HCT116 (cell line): Measurements from ENCODE around the gene A2M. TPM values are rescaled to one million over a fixed set of nuclear protein-coding genes. Genes with fewer than 3 reads are reported as not detected.

ENCODE experiments used
- ATAC-seq: fragments of 200-7000 bp; cut with Tn5 transposase; 2 replicates; pipeline ENCODE4 v1.9.1; 2020; ENCODE audit warnings: mild to moderate bottlenecking, moderate library complexity
- BruUV-seq: library from RNA; stranded (reverse); fragments of 400-500 nt; replicated peaks from 2 replicates; lab custom pipeline; 2021; lab: Mats Ljungman, UMichigan
- CTCF ChIA-PET: fragments of 300-600 bp; sonication (Branson Sonifier 250); formaldehyde crosslinking; loops from one replicate; lab custom pipeline; 2021; ENCODE audit warnings: antibody characterized with exemption; lab: Charles Lee
- POLR2A ChIA-PET: fragments of 300-600, 350-600 bp; sonication (Branson Sonifier 250); formaldehyde crosslinking; loops from one replicate; lab custom pipeline; 2021; ENCODE audit warnings: antibody characterized with exemption; lab: Charles Lee
- RAD21 ChIA-PET, 2 experiments: fragments of 300-600 bp; sonication (Branson Sonifier 250); formaldehyde crosslinking; loops; one replicate each; lab custom pipeline; 2023; ENCODE audit warnings: low total read pairs in 2 of 2; ENCODE audit not compliant: uncharacterized antibody in 2 of 2, unreplicated experiment in 2 of 2, low non-redundant PET in 1 of 2; lab: Charles Lee
- DNase-seq: peaks from one replicate; pipeline ENCODE4 v3.0.0-alpha.2; 2010; ENCODE audit warnings: low read depth, low spot score
- H2AFZ ChIP-seq: fragments of 200-600 bp; shearing (Covaris generic), sonication (generic); 2 replicates; pipeline ENCODE4 v1.6.1; 2017; ENCODE audit warnings: low read depth, mixed run types, mixed read lengths, antibody characterized with exemption, low read length; ENCODE audit not compliant: poor library complexity, severe bottlenecking
- H3K27ac ChIP-seq: 2 replicates; pipeline ENCODE4 v1.5.1; 2012; ENCODE audit warnings: low read depth, low read length
- H3K27me3 ChIP-seq: fragments of 200-600 bp; sonication (generic); 2 replicates; pipeline ENCODE4 v1.6.1; 2016; ENCODE audit warnings: mixed run types, low read length, mixed read lengths; ENCODE audit not compliant: insufficient read depth
- H3K36me3 ChIP-seq, 2 experiments: fragments of 200-500 bp in 1 of 2; fragments of 200-600 bp in 1 of 2; sonication (Bioruptor generic) in 1 of 2; sonication (generic) in 1 of 2; 2 replicates each; pipeline versions ENCODE4 v1.5.1 to v1.6.1; 2014 to 2016; ENCODE audit warnings: low read length in 2 of 2, inconsistent platforms in 1 of 2, mixed read lengths in 1 of 2, mixed run types in 1 of 2; ENCODE audit not compliant: insufficient read depth in 2 of 2, control insufficient read depth in 1 of 2
- H3K4me1 ChIP-seq, 2 experiments: fragments of 200-600 bp in 1 of 2; sonication (generic) in 1 of 2; 2 replicates each; pipeline versions ENCODE4 v1.5.1 to v1.6.1; 2012 to 2017; ENCODE audit warnings: low read length in 2 of 2, inconsistent platforms in 1 of 2, mild to moderate bottlenecking in 1 of 2, mixed read lengths in 1 of 2, mixed run types in 1 of 2, moderate library complexity in 1 of 2; ENCODE audit not compliant: insufficient read depth in 2 of 2, control insufficient read depth in 1 of 2
- H3K4me2 ChIP-seq: fragments of 200-600 bp; sonication (generic); 2 replicates; pipeline ENCODE4 v1.6.1; 2017; ENCODE audit warnings: mixed run types, low read length, mixed read lengths
- H3K4me3 ChIP-seq, 2 experiments: fragments of 200-600 bp in 1 of 2; sonication (generic) in 1 of 2; replicated peaks in 1 of 2; 2 replicates each; pipeline ENCODE4 v1.5.1; 2011 to 2016; ENCODE audit warnings: low read length in 2 of 2, control low read depth in 1 of 2, low read depth in 1 of 2, mild to moderate bottlenecking in 1 of 2, mixed read lengths in 1 of 2, mixed run types in 1 of 2
- H3K79me2 ChIP-seq: fragments of 200-600 bp; sonication (generic); 2 replicates; pipeline ENCODE4 v1.6.1; 2017; ENCODE audit warnings: mild to moderate bottlenecking, mixed run types, low read length, moderate library complexity, mixed read lengths; ENCODE audit not compliant: insufficient read depth
- H3K9ac ChIP-seq: fragments of 200-600 bp; sonication (generic); 2 replicates; pipeline ENCODE4 v1.6.1; 2016; ENCODE audit warnings: low read length, mixed read lengths
- H3K9me2 ChIP-seq: fragments of 200-600 bp; sonication (generic), shearing (Covaris generic); 2 replicates; pipeline ENCODE4 v1.6.1; 2017; ENCODE audit warnings: mixed run types, mild to moderate bottlenecking, moderate library complexity; ENCODE audit not compliant: insufficient read depth
- H3K9me3 ChIP-seq, 2 experiments: fragments of 200-500 bp in 1 of 2; fragments of 200-600 bp in 1 of 2; sonication (Bioruptor generic) in 1 of 2; sonication (generic) in 1 of 2; 2 replicates each; pipeline ENCODE4 v1.6.1; 2014 to 2017; ENCODE audit warnings: low read length in 2 of 2, mixed read lengths in 2 of 2, inconsistent platforms in 1 of 2, low read depth in 1 of 2, mild to moderate bottlenecking in 1 of 2, mixed run types in 1 of 2, moderate library complexity in 1 of 2; ENCODE audit not compliant: control insufficient read depth in 1 of 2, insufficient read depth in 1 of 2
- H4K20me1 ChIP-seq: fragments of 200-600 bp; sonication (generic), shearing (Covaris generic); 2 replicates; pipeline ENCODE4 v1.6.1; 2017; ENCODE audit warnings: mixed run types, mild to moderate bottlenecking, moderate library complexity; ENCODE audit not compliant: insufficient read depth
- FOSL1 ChIP-seq: IDR thresholded peaks from 2 replicates; pipeline ENCODE4 v1.6.1; 2012; ENCODE audit warnings: low read depth
- POLR2A ChIP-seq: IDR thresholded peaks from 2 replicates; pipeline ENCODE4 v1.7.0; 2011; ENCODE audit warnings: borderline replicate concordance; ENCODE audit not compliant: insufficient read depth, insufficient read length; ENCODE audit errors: extremely low read depth
- RAD21 ChIP-seq: IDR thresholded peaks from 2 replicates; pipeline ENCODE4 v1.6.1; 2012; ENCODE audit warnings: low read depth, mild to moderate bottlenecking
- YY1 ChIP-seq: IDR thresholded peaks from 2 replicates; pipeline ENCODE4 v1.6.1; 2011; ENCODE audit warnings: low read length, low read depth, moderate library complexity, mild to moderate bottlenecking; ENCODE audit not compliant: insufficient replicate concordance; ENCODE audit errors: extremely low read depth
- ZBTB33 ChIP-seq: IDR thresholded peaks from 2 replicates; pipeline ENCODE4 v1.6.1; 2011; ENCODE audit warnings: mild to moderate bottlenecking, low read length, moderate library complexity; ENCODE audit not compliant: insufficient replicate concordance; ENCODE audit errors: extremely low read depth
- intact Hi-C: fragments of 100-400 bp; cut with micrococcal nuclease; formaldehyde crosslinking; loops from 2 replicates; pipeline ENCODE4 v1.10.0; 2022
- total RNA-seq: library from RNA; stranded (reverse); gene quantifications from one replicate; pipeline ENCODE4 v1.2.1, GENCODE V29; 2021; ENCODE audit not compliant: unreplicated experiment
- TF ChIP-seq, protein P1 (sequence below): IDR thresholded peaks from 2 replicates; pipeline ENCODE4 v1.6.1; 2012
- TF ChIP-seq, protein P2 (sequence below): IDR thresholded peaks from 2 replicates; pipeline ENCODE4 v1.6.1; 2012; ENCODE audit warnings: low read depth

Gene A2M
- total RNA-seq, 1 experiment from 2014 or later: 3.0 TPM

- intact Hi-C loops: no loop called here
- H3K27me3 ChIP-seq: no peaks in the 10 kb centered on the region; the same call in 1 of the 2 replicates
- no peak overlapping the region for H3K4me2 ChIP-seq
- no peak overlapping the region for H2AFZ ChIP-seq
- H3K4me3 ChIP-seq: no peak overlapping the region
- DNase-seq (no peak), ATAC-seq (no peak)
- no TSS peak for BruUV-seq
- H3K9ac ChIP-seq: no peak overlapping the region
- no peaks in the 10 kb centered on the region for H4K20me1 ChIP-seq
- H3K9me2 ChIP-seq: no peaks in the 10 kb centered on the region
- POLR2A ChIA-PET: no interaction called here
- no peaks in the 10 kb centered on the region for H3K4me1 ChIP-seq
- no peaks in the 10 kb centered on the region for H3K36me3 ChIP-seq
- H3K9me3 ChIP-seq: no peaks in the 10 kb centered on the region
- H3K79me2 ChIP-seq: no peaks in the 10 kb centered on the region
- TF ChIP-seq, protein P1, sequence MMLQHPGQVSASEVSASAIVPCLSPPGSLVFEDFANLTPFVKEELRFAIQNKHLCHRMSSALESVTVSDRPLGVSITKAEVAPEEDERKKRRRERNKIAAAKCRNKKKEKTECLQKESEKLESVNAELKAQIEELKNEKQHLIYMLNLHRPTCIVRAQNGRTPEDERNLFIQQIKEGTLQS: no peak
- no peak for TF ChIP-seq POLR2A
- no peak for TF ChIP-seq RAD21
- no peak for TF ChIP-seq YY1
- TF ChIP-seq, protein P2, sequence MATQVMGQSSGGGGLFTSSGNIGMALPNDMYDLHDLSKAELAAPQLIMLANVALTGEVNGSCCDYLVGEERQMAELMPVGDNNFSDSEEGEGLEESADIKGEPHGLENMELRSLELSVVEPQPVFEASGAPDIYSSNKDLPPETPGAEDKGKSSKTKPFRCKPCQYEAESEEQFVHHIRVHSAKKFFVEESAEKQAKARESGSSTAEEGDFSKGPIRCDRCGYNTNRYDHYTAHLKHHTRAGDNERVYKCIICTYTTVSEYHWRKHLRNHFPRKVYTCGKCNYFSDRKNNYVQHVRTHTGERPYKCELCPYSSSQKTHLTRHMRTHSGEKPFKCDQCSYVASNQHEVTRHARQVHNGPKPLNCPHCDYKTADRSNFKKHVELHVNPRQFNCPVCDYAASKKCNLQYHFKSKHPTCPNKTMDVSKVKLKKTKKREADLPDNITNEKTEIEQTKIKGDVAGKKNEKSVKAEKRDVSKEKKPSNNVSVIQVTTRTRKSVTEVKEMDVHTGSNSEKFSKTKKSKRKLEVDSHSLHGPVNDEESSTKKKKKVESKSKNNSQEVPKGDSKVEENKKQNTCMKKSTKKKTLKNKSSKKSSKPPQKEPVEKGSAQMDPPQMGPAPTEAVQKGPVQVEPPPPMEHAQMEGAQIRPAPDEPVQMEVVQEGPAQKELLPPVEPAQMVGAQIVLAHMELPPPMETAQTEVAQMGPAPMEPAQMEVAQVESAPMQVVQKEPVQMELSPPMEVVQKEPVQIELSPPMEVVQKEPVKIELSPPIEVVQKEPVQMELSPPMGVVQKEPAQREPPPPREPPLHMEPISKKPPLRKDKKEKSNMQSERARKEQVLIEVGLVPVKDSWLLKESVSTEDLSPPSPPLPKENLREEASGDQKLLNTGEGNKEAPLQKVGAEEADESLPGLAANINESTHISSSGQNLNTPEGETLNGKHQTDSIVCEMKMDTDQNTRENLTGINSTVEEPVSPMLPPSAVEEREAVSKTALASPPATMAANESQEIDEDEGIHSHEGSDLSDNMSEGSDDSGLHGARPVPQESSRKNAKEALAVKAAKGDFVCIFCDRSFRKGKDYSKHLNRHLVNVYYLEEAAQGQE: no peak
- TF ChIP-seq FOSL1: no peak
- TF ChIP-seq ZBTB33: no peak
- H3K27ac ChIP-seq: no peak overlapping the region
- CTCF ChIA-PET: no interaction called here
- RAD21 ChIA-PET: no interaction called here
Observed at GRCh38 chr12:9072481-9073038, 43.2 kb downstream of the A2M start.
